ENCODE measurements around the gene TGFB1. TPM values are rescaled to one million over a fixed set of nuclear protein-coding genes. Genes with fewer than 3 reads are reported as not detected.

TGFB1 gene
- polyA plus RNA-seq, 1 of the 3 experiments (the other 2 are of a cell fraction): 25.5 TPM

- Histone ChIP-seq H2AFZ (ENCODE audit: low read depth) (no peak overlapping the region), H3K27ac (ENCODE audit: low read depth in 2 of 2, low read length in 1 of 2) (peak overlapping the region; percentile 56 to 95), H3K4me1 (ENCODE audit: control insufficient read depth in 1 of 2, insufficient read depth in 2 of 2, low read depth in 1 of 2, low read length in 1 of 2) (peaks cover 14 to 19% of the 10 kb centered on the region in 2 experiments; a peak in 3 of 4 replicates), H3K9me3 (no peaks in the 10 kb centered on the region), H3K9ac (no peak overlapping the region), H3K4me3 (ENCODE audit: low read depth in 2 of 2, low read length in 1 of 2) (peak overlapping the region; percentile 23 to 69; a peak in 2 of 4 replicates), H3K4me2 (peak overlapping the region; percentile 96), H4K20me1 (ENCODE audit: insufficient read depth) (no peaks in the 10 kb centered on the region; the same call in 1 of the 2 replicates), H3K36me3 (replicated peaks in 1 of 2; ENCODE audit: control insufficient read depth in 1 of 2, insufficient read depth in 2 of 2, low read length in 1 of 2) (peaks cover 52 to 54% of the 10 kb centered on the region in 2 experiments), H3K9me2 (no peaks in the 10 kb centered on the region), H3K27me3 (ENCODE audit: insufficient read depth) (no peaks in the 10 kb centered on the region), H3K79me2 (ENCODE audit: insufficient read depth) (peaks cover 38% of the 10 kb centered on the region), H3F3A (replicated peaks; ENCODE audit: insufficient read depth) (peaks cover 76% of the 10 kb centered on the region)
- ChIA-PET CTCF (interaction anchor here (0.6 to 5.5 kb wide), 35 partner anchors 8 to 339 kb away, joined by 3 to 105 read pairs (median 5); partner anchors contain the start of genes B9D2, DMAC2, HNRNPUL1 and TGFB1), POLR2A (interaction anchor here (0.7 kb wide), 1 partner anchor 44 kb away, joined by 6 read pairs; the partner anchor contains the start of gene HNRNPUL1)
- 36% methylated on average over 8 of the region's 8 CpGs for WGBS (ENCODE audit: low lambda C conversion rate)
- peak; percentile 85 for DNase-seq
- TF ChIP-seq CHD2 (IDR thresholded peaks at IDR 0.05; ENCODE audit: low read length, partially characterized antibody): peak; percentile 35
- peak; percentile 64 for TF ChIP-seq POLR2AphosphoS5 (IDR thresholded peaks at IDR 0.05; ENCODE audit: low read depth, low read length)
- no peak for TF ChIP-seq FOXM1 (IDR thresholded peaks at IDR 0.05; ENCODE audit: low read depth)
- no peak for TF ChIP-seq TCF12 (IDR thresholded peaks at IDR 0.05)
- no peak for TF ChIP-seq ELF1 (IDR thresholded peaks at IDR 0.05)
- TF ChIP-seq RAD21 (IDR thresholded peaks at IDR 0.05; ENCODE audit: low read length): peak; percentile 74
- TF ChIP-seq, protein P1, sequence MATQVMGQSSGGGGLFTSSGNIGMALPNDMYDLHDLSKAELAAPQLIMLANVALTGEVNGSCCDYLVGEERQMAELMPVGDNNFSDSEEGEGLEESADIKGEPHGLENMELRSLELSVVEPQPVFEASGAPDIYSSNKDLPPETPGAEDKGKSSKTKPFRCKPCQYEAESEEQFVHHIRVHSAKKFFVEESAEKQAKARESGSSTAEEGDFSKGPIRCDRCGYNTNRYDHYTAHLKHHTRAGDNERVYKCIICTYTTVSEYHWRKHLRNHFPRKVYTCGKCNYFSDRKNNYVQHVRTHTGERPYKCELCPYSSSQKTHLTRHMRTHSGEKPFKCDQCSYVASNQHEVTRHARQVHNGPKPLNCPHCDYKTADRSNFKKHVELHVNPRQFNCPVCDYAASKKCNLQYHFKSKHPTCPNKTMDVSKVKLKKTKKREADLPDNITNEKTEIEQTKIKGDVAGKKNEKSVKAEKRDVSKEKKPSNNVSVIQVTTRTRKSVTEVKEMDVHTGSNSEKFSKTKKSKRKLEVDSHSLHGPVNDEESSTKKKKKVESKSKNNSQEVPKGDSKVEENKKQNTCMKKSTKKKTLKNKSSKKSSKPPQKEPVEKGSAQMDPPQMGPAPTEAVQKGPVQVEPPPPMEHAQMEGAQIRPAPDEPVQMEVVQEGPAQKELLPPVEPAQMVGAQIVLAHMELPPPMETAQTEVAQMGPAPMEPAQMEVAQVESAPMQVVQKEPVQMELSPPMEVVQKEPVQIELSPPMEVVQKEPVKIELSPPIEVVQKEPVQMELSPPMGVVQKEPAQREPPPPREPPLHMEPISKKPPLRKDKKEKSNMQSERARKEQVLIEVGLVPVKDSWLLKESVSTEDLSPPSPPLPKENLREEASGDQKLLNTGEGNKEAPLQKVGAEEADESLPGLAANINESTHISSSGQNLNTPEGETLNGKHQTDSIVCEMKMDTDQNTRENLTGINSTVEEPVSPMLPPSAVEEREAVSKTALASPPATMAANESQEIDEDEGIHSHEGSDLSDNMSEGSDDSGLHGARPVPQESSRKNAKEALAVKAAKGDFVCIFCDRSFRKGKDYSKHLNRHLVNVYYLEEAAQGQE (IDR thresholded peaks at IDR 0.05; ENCODE audit: low read depth, low read length): 0 out of 2 replicates have a peak, but pooled peaks have one; percentile 10
- TF ChIP-seq EP300 (IDR thresholded peaks at IDR 0.05; ENCODE audit: borderline replicate concordance in 1 of 2, low read depth in 1 of 2, low read length in 1 of 2): no peak
- TF ChIP-seq, protein P2, sequence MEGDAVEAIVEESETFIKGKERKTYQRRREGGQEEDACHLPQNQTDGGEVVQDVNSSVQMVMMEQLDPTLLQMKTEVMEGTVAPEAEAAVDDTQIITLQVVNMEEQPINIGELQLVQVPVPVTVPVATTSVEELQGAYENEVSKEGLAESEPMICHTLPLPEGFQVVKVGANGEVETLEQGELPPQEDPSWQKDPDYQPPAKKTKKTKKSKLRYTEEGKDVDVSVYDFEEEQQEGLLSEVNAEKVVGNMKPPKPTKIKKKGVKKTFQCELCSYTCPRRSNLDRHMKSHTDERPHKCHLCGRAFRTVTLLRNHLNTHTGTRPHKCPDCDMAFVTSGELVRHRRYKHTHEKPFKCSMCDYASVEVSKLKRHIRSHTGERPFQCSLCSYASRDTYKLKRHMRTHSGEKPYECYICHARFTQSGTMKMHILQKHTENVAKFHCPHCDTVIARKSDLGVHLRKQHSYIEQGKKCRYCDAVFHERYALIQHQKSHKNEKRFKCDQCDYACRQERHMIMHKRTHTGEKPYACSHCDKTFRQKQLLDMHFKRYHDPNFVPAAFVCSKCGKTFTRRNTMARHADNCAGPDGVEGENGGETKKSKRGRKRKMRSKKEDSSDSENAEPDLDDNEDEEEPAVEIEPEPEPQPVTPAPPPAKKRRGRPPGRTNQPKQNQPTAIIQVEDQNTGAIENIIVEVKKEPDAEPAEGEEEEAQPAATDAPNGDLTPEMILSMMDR (IDR thresholded peaks at IDR 0.05): peak; percentile 95
- TF ChIP-seq, protein P3, sequence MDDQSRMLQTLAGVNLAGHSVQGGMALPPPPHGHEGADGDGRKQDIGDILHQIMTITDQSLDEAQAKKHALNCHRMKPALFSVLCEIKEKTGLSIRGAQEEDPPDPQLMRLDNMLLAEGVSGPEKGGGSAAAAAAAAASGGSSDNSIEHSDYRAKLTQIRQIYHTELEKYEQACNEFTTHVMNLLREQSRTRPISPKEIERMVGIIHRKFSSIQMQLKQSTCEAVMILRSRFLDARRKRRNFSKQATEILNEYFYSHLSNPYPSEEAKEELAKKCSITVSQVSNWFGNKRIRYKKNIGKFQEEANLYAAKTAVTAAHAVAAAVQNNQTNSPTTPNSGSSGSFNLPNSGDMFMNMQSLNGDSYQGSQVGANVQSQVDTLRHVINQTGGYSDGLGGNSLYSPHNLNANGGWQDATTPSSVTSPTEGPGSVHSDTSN (IDR thresholded peaks at IDR 0.05): 0 out of 2 replicates have a peak, but pooled peaks have one; percentile 22
- peak; percentile 54; the same call in 1 of the 2 replicates for TF ChIP-seq SMC3 (IDR thresholded peaks at IDR 0.05; ENCODE audit: low read depth, low read length)
These were observed 45.1 kb downstream of the TGFB1 start for GRCh38 chr19:41308450-41309179.

Measured in SK-N-SH (cell line).